OCI-LY7 (cell line): ENCODE data around the gene MAT2B. TPM values are rescaled to one million over a fixed set of nuclear protein-coding genes. Genes with fewer than 3 reads are reported as not detected.

Experiments used
- BruUV-seq: library from RNA; stranded (reverse); fragments of 400-500 nt; replicated peaks from 2 replicates; lab custom pipeline; 2021; lab: Mats Ljungman, UMichigan
- CTCF ChIA-PET: fragments of 300-600 bp; sonication (Branson Sonifier 250); formaldehyde crosslinking; loops from one replicate; lab custom pipeline; 2022; ENCODE audit warnings: antibody characterized with exemption; ENCODE audit not compliant: unreplicated experiment; lab: Charles Lee
- POLR2A ChIA-PET: fragments of 300-600 bp; sonication (Branson Sonifier 250); formaldehyde crosslinking; loops from one replicate; lab custom pipeline; 2022; ENCODE audit warnings: antibody characterized with exemption; lab: Charles Lee
- DNase-seq: peaks from one replicate; pipeline ENCODE4 v3.0.0-alpha.2; 2015; ENCODE audit warnings: low spot score
- H2AFZ ChIP-seq: fragments of 200-600 bp; sonication (generic), shearing (Covaris generic); 2 replicates; pipeline ENCODE4 v1.6.1; 2014; ENCODE audit warnings: mild to moderate bottlenecking, antibody characterized with exemption, low read length, moderate library complexity
- H3K27ac ChIP-seq: fragments of 200-600 bp; sonication (generic); 2 replicates; pipeline ENCODE4 v1.5.1; 2014; ENCODE audit warnings: mixed run types, low read depth, mild to moderate bottlenecking, moderate library complexity, low read length, inconsistent platforms; ENCODE audit not compliant: poor library complexity, severe bottlenecking
- H3K36me3 ChIP-seq: fragments of 200-600 bp; sonication (generic); 2 replicates; pipeline ENCODE4 v1.6.1; 2014; ENCODE audit warnings: mild to moderate bottlenecking, antibody characterized with exemption, low read length, moderate library complexity, mixed read lengths; ENCODE audit not compliant: insufficient read depth
- H3K4me1 ChIP-seq: fragments of 200-600 bp; sonication (generic); 2 replicates; pipeline ENCODE4 v1.5.1; 2014; ENCODE audit warnings: mild to moderate bottlenecking, low read length; ENCODE audit not compliant: insufficient read depth, poor library complexity, severe bottlenecking
- H3K4me2 ChIP-seq: fragments of 200-600 bp; sonication (generic); 2 replicates; pipeline ENCODE4 v1.6.1; 2014; ENCODE audit warnings: mild to moderate bottlenecking, low read length
- H3K4me3 ChIP-seq: fragments of 200-600 bp; sonication (generic); 2 replicates; pipeline ENCODE4 v1.5.1; 2014; ENCODE audit warnings: mild to moderate bottlenecking, low read depth, low read length; ENCODE audit not compliant: poor library complexity, severe bottlenecking
- H3K79me2 ChIP-seq: fragments of 200-600 bp; sonication (generic); 2 replicates; pipeline ENCODE4 v1.6.1; 2016; ENCODE audit warnings: low read depth, mild to moderate bottlenecking, low read length, moderate library complexity, mixed read lengths; ENCODE audit not compliant: insufficient read depth
- H3K9me2 ChIP-seq: fragments of 200-600 bp; sonication (generic); 2 replicates; pipeline ENCODE4 v1.6.1; 2016; ENCODE audit warnings: mild to moderate bottlenecking, low read length, mixed read lengths; ENCODE audit not compliant: insufficient read depth
- H3K9me3 ChIP-seq: fragments of 200-600 bp; sonication (generic); 2 replicates; pipeline ENCODE4 v1.6.1; 2014; ENCODE audit warnings: mild to moderate bottlenecking, mixed run types, low read length, mixed read lengths
- H4K20me1 ChIP-seq: fragments of 200-600 bp; sonication (generic); 2 replicates; pipeline ENCODE4 v1.6.1; 2014; ENCODE audit warnings: mild to moderate bottlenecking, antibody characterized with exemption, low read length, moderate library complexity, mixed read lengths; ENCODE audit not compliant: insufficient read depth
- CTCF ChIP-seq: fragments of 200-600 bp; sonication (generic); conservative IDR thresholded peaks from 2 replicates; pipeline ENCODE4 v1.5.1; 2014; ENCODE audit warnings: mild to moderate bottlenecking, antibody characterized with exemption, low read length, moderate library complexity, mixed read lengths
- EZH2phosphoT487 ChIP-seq: fragments of 200-600 bp; sonication (generic); IDR thresholded peaks from 2 replicates; pipeline ENCODE4 v1.6.1; 2018; ENCODE audit warnings: low read depth, borderline replicate concordance, mild to moderate bottlenecking, mixed run types, antibody characterized with exemption, low read length, moderate library complexity, mixed read lengths
- intact Hi-C: fragments of 100-400 bp; cut with micrococcal nuclease; formaldehyde crosslinking; loops from one replicate; pipeline ENCODE4 v1.10.0; 2022; ENCODE audit not compliant: unreplicated experiment
- total RNA-seq, 2 experiments: library from RNA; depleted of rRNA in 1 of 2; stranded (reverse); fragments of >200 nt in 1 of 2; shearing (Covaris generic) in 1 of 2; gene quantifications; 2 replicates each; pipeline ENCODE4 v1.2.3, GENCODE V29; 2014 to 2022

The MAT2B gene
- total RNA-seq, 2 experiments from 2014 or later: 35.0 to 52.5 TPM

GRCh38 chr5:163564321-163564938, 59.0 kb downstream of the MAT2B start:
- no peaks in the 10 kb centered on the region for H4K20me1 ChIP-seq
- no TSS peak for BruUV-seq
- peak; percentile 53 for DNase-seq
- intact Hi-C loops: loop anchor here (1.0 to 5.0 kb wide), 3 partner anchors 443 to 1643 kb away; no protein-coding TSS in a partner anchor
- no peak for TF ChIP-seq EZH2phosphoT487
- TF ChIP-seq CTCF: peak; percentile 95
- no peak overlapping the region for H3K4me2 ChIP-seq
- no peak overlapping the region for H2AFZ ChIP-seq
- no peaks in the 10 kb centered on the region for H3K9me2 ChIP-seq
- CTCF ChIA-PET: no interaction called here
- H3K4me1 ChIP-seq: no peaks in the 10 kb centered on the region
- H3K79me2 ChIP-seq: no peaks in the 10 kb centered on the region
- POLR2A ChIA-PET: interaction anchor here (1.0 kb wide), 1 partner anchor 280 kb away, joined by 3 read pairs; no protein-coding TSS in a partner anchor
- no peaks in the 10 kb centered on the region for H3K9me3 ChIP-seq
- no peak overlapping the region for H3K27ac ChIP-seq
- no peaks in the 10 kb centered on the region for H3K36me3 ChIP-seq
- H3K4me3 ChIP-seq: no peak overlapping the region

DNA sequence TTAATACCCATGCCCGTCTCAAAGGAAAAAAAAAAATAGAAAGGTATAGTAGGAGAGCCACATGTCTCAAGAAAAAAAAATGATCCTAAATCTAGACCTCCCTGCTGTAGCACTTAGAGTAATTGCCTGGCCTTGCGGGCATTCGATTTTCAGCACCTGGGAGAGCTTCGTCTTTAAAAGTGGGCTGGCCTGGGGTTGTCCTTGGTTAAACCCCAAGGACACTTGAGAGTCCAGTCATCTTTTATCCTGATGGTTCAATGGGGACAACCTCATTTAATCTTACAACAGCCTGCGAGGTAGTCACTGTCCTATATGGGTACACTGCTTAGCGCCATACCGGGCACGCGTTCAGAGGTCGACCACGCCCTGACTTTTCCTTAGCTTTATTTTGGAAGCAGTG, 60.1 kb downstream of the MAT2B start:
- no peak overlapping the region for H3K27ac ChIP-seq
- ChIA-PET CTCF (no interaction called here), POLR2A (no interaction called here)
- no TSS peak for BruUV-seq
- H3K4me3 ChIP-seq: no peak overlapping the region
- H4K20me1 ChIP-seq: no peaks in the 10 kb centered on the region
- no peak for TF ChIP-seq EZH2phosphoT487
- TF ChIP-seq CTCF: no peak
- H3K4me1 ChIP-seq: no peaks in the 10 kb centered on the region
- DNase-seq: no peak
- no peaks in the 10 kb centered on the region for H3K36me3 ChIP-seq
- H2AFZ ChIP-seq: no peak overlapping the region
- H3K79me2 ChIP-seq: no peaks in the 10 kb centered on the region
- intact Hi-C loops: no loop called here
- H3K9me3 ChIP-seq: no peaks in the 10 kb centered on the region
- no peaks in the 10 kb centered on the region for H3K9me2 ChIP-seq
- H3K4me2 ChIP-seq: no peak overlapping the region

- Histone ChIP-seq H3K4me3 (no peak overlapping the region), H3K9me3 (no peaks in the 10 kb centered on the region), H4K20me1 (no peaks in the 10 kb centered on the region), H3K4me1 (no peaks in the 10 kb centered on the region), H2AFZ (no peak overlapping the region), H3K27ac (no peak overlapping the region), H3K9me2 (no peaks in the 10 kb centered on the region), H3K36me3 (no peaks in the 10 kb centered on the region), H3K79me2 (no peaks in the 10 kb centered on the region), H3K4me2 (no peak overlapping the region)
- no TSS peak for BruUV-seq
- POLR2A ChIA-PET: no interaction called here
- CTCF ChIA-PET: no interaction called here
- no peak for TF ChIP-seq CTCF
- no peak for TF ChIP-seq EZH2phosphoT487
- no peak for DNase-seq
- intact Hi-C loops: no loop called here
Observed at GRCh38 chr5:163565931-163566608, 60.7 kb downstream of the MAT2B start.
